A549 treated with CORT108297 at 1 μM for 4 hours (cell line): Measurements from ENCODE around the gene ADAMTSL5. TPM values are rescaled to one million over a fixed set of nuclear protein-coding genes. Genes with fewer than 3 reads are reported as not detected.

Experiments
- total RNA-seq: library from RNA; stranded (reverse); fragments of 200-300 nt; extraction: Qiagen RNA extraction; gene quantifications from 5 replicates; pipeline ENCODE4 v1.2.3, GENCODE V29; 2022

ADAMTSL5 gene, protein sequence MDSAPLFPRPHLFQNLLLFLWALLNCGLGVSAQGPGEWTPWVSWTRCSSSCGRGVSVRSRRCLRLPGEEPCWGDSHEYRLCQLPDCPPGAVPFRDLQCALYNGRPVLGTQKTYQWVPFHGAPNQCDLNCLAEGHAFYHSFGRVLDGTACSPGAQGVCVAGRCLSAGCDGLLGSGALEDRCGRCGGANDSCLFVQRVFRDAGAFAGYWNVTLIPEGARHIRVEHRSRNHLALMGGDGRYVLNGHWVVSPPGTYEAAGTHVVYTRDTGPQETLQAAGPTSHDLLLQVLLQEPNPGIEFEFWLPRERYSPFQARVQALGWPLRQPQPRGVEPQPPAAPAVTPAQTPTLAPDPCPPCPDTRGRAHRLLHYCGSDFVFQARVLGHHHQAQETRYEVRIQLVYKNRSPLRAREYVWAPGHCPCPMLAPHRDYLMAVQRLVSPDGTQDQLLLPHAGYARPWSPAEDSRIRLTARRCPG
- 2.7 to 4.4 TPM (median 3.3 TPM) in 5 replicates for total RNA-seq

DNA sequence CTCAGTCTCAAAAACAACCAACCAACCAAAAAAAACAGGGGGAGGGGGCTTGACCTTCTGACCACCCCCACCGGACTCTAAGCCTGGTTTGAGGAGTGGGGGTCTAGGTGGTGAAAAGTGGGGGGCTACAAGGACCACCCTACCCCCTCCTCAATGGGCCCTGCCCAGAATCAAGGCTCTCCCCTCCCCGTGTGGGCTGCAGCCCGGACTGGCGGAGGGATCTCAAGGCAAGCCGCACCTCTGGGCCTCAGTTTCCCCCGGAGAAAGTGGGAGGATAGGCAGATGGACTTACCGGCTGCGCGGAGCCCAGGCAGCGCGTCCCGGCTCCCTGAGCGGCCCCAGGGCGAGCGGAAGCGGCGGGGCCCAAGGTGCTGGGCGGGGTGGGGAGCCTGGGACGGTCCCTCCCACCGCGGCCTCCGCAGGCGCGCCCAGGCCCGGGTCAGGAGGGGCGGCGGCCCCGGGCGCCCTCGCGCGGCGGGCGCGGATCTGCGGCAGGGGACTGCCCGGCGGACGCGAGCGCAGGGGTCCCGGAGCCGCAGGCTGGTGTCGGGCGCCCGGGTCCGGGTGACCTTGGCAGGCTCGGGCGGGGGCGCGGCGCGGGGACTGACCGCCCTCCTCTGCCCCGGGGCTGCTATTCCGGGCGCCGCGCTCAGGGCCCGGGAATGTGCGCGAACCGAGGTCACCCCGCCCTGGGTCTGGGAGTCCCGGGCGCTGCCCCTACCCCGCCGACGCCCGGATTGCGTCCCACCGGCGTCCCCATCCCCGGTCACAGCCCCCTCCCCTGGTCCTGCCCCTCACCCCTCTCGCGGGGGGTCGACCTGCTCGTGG is at the start of gene ADAMTSL5:
Gene ADAMTSL5 (minus strand): TSS at position 349 of the 828 bp plus-strand sequence. CDS start 2,076 bp downstream, outside the sequence.

DNA sequence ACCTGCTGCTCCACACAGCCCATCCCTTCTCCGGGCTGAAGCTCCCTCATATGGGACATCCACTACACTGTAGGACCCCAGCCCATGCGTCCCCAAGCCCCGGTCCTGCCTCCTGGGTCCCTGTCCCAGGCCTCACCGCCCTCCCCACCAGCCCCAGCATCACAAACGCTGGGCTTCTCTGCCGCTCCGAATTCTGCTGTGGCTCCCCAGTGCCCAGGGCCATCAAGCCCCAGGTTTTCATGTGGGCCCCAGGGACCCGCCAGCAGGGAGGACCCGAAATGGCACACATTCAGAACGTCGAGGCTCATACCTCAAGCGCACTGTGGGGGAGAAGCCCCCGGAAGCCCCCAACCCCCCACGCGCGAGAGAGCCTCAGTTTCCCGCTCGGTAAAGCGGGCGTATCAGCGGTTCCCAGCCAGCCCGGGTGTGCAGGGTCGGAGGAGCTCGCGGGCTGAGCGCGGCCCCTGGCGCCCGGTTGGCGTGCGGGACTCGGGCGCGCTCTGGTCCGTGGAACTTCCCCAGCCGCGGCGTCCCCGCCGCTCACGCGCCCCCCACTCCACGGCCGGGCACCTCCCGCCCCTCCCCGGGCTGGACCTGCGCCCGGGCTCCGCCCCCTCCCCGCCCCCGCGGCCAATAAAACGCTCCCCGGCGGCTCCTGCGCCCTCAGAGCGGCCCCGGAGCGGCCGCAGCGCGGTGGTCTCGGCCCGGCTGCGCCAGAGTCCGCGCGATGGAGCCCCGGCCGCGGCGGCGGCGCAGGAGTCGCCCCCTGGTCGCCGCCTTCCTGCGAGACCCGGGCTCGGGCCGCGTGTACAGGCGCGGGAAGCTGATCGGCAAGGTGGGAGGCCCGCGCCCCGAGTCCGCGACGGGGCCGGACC is 10.8 kb upstream of the ADAMTSL5 start, which contains the start of gene PLK5:
Gene PLK5 (plus strand): TSS at position 666 of the 875 bp plus-strand sequence. CDS start 2,920 bp downstream, outside the sequence.

GRCh38 chr19:1491114-1491848 is 21.5 kb downstream of the ADAMTSL5 start, which contains the start of gene REEP6:
TSS of gene REEP6 (plus strand) at chr19:1491181. CDS start at chr19:1491270, 89 bp downstream.

DNA sequence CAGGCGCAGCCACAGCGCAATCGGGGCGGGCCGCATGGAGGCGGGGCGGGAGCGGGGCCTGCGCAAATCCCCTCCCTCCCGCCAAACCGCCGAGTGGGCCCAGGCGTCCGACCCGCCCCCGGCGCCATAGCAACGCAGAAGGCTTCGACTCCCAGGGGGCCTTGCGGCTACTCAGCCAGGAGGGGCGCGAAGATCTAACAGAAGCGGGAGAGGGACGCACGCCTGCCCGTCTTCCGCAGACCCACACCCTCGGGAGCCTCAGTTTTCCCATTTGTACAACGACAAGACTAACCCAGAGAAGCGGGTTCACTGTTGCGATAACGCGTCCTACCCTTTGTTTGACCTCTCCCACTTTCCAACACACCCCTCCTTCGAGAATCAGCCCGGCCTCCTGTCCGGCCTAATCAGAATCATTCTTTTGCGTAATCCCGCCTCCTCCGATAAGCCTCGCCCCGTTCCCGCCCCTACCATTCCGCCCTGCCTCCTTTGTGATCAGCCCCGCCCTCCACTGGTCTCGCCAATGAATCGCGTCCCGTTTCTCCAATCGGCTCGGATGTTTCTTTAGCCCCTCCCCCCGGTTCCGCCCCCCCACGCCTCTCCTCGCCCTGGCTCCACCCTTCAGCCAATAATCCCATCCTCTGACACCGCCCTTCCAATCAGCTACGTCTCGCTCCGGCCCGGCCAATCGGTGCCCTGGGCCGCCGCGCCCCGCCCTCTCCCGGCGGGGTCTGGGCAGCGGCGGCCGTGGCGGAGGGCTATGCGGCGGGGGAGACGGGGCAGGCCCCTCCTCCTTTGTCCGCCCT is 22.3 kb downstream of the ADAMTSL5 start, which contains the start of gene PCSK4:
Gene PCSK4 (minus strand): TSS at position 40 of the 803 bp plus-strand sequence. CDS start 4 bp downstream, at position 36.

DNA sequence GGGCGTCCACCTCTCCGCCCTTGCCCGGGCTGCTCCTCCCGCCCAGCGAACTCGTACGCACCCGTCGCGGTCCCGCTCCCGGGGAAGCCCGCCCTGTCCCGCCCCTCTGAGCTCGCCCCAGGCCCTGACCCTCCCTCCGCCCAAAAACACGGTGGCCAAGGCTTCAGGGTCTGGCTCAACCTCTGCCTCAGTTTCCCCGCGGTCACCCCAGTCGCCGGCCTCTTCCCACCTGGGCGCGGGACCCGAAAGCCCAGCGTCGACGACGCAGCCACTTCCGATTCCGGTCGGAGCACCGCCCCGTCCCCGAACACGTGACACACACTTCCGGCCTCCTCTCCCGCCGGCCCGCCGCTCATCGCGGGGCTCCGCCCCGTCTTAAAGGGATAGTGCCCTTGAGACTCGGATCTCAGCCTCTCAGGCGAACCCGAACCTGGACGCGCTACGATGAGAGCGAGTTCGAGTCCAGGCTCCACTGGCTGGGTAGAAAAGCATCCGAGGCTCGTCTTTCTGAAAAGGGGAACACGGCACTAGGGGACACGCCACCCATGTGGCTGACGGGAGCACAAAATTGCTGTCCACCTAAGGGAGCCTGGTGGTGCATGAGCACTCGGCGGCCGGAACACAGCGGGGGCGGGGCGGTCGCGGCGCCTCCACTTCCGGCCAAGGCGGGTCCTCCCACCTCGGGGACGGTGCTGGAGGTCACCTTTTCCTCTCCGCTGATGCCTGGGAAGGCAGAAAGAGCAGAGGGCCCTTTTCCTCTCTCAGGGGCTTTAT is 33.7 kb downstream of the ADAMTSL5 start, which contains the start of gene C19orf25:
Gene C19orf25 (minus strand): TSS at position 282 of the 774 bp plus-strand sequence. CDS start 312 bp downstream, outside the sequence.

Other genes starting within 250 kb of the ADAMTSL5 start
- gene CIRBP, start 243.7 kb downstream of the ADAMTSL5 start, total RNA-seq: 90.2 to 178 TPM (median 95.7 TPM) in 5 replicates
- 49.5 to 105 TPM (median 87.7 TPM) in 5 replicates for gene FAM174C, start 237.5 kb downstream of the ADAMTSL5 start, total RNA-seq
- gene EFNA2, start 227.1 kb downstream of the ADAMTSL5 start, total RNA-seq: 1.2 to 2.6 TPM (median 1.6 TPM) in 5 replicates
- gene NDUFS7, start 129.1 kb downstream of the ADAMTSL5 start, total RNA-seq: 76.1 to 82.1 TPM (median 79.3 TPM) in 5 replicates
- 23.1 to 45.5 TPM (median 42.6 TPM) in 5 replicates for gene GAMT, start 111.5 kb downstream of the ADAMTSL5 start, total RNA-seq
- gene DAZAP1, start 105.4 kb downstream of the ADAMTSL5 start, total RNA-seq: 77.6 to 108 TPM (median 102 TPM) in 5 replicates
- gene RPS15, start 74.6 kb downstream of the ADAMTSL5 start, total RNA-seq: 1,595 to 2,147 TPM (median 1,872 TPM) in 5 replicates
- gene APC2, start 62.9 kb downstream of the ADAMTSL5 start, total RNA-seq: 1.2 to 2.3 TPM (median 1.6 TPM) in 5 replicates
- gene C19orf25, start 33.8 kb downstream of the ADAMTSL5 start, total RNA-seq: 10.8 to 22.9 TPM (median 20.5 TPM) in 5 replicates
- 0.47 to 1.1 TPM (median 0.82 TPM) in 5 replicates for gene PCSK4, start 22.7 kb downstream of the ADAMTSL5 start, total RNA-seq
- 3.8 to 5.7 TPM (median 5.2 TPM) in 5 replicates for gene REEP6, start 21.8 kb downstream of the ADAMTSL5 start, total RNA-seq
- 0.05 TPM in 1 of 5 replicates, not detected in the others for gene PLK5, start 11.1 kb upstream of the ADAMTSL5 start, total RNA-seq
- gene MEX3D, start 55.3 kb upstream of the ADAMTSL5 start, total RNA-seq: 5.7 to 13.5 TPM (median 10.8 TPM) in 5 replicates
- 31.9 to 56.6 TPM (median 51.5 TPM) in 5 replicates for gene MBD3, start 79.8 kb upstream of the ADAMTSL5 start, total RNA-seq
- 92.0 to 201 TPM (median 166 TPM) in 5 replicates for gene UQCR11, start 92.4 kb upstream of the ADAMTSL5 start, total RNA-seq
- gene TCF3, start 139.6 kb upstream of the ADAMTSL5 start, total RNA-seq: 42.5 to 68.8 TPM (median 57.4 TPM) in 5 replicates
- gene ONECUT3, start 240.5 kb upstream of the ADAMTSL5 start, total RNA-seq: not detected in 5 replicates